HG02840 (cell line): Measurements from ENCODE around the gene FAM222A.

ENCODE experiments used
- ATAC-seq: cut with Tn5 transposase; IDR thresholded peaks from one replicate; pipeline ENCODE4 v1.9.1; 2021; ENCODE audit warnings: mild to moderate bottlenecking, moderate library complexity, moderate number of reproducible peaks; ENCODE audit not compliant: unreplicated experiment, low FRiP score

Gene FAM222A

DNA sequence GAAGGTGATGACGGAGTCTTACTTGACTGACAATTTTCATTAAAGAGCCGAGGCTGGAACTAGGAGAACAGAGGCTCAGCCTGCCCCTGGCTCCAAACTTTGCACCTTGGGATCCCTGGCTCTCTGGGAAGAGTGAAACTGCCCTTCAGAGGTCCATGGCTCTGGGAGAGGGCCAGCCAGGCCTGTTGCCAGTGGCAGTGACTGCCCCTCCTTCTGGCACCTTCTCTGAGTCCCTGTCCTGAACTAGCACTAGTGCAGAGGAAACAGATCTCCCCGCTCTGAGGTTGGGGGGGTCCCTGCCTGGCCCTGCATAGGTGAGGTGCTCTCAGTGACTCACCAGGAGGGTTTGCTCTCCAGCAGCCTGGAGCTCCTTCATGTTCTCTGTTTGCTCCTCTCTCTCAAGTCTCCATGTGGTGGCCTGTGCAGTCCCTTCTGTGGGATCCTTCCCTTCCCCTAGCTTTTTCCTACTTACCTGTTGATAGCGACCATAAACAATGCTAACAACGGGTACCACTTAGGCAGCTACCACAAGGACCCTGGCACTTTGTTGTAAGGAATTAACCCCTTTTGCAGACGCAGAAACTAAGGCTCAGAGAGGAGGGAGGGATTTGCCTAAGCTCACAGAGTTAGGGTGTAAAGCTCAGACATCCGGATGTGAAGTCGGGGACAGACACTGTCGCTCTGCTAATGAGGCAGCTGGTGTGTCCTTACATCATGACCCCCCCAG lies 22.4 kb downstream of the FAM222A start:
- ATAC-seq = no peak

DNA sequence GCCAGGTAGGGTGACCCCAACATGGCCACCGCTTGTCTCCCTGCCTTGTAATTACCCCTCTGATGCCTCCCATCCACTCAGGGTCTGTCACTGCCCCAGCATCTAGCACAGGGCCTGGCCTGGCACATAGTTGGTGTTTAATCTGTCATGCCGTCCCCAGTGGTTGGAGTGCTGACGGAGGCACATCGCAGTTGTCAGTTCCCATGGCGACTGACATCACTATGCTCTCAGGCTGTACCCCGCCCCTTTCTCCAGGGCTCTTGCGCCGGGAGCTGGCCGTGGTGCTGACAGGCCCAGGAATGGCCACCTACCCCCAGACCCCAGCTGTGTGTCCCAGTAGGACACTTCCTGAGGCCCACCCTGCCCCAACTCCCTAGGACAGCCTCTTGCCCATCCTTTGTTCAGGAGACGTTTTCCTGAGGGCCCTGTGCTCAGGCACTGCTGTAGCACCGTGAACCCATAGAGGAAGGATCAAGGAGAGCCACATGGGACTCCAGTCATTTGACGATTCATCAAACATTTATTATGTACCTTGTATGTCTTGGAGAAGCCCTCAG lies 23.0 kb downstream of the FAM222A start:
- ATAC-seq = no peak

DNA sequence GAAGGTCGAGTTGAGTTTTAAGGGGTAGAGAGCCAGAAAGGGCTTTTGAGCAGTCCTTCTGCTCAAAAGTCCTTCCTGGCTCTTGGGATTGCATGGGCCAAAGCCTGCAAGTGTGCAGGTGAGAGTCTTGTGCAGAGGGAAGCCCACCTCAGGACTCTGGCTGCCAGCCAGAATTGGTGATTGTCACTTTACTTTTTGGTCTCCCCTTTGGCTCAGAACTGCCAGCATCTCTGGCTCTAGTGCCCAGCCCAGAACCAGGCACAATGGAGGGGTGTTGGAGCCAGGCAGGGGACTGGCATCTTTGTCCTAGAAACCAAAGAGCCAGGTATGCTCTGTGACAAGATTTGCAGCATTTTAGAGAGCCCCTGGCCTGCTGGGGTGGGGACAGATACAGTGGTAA lies 23.5 kb downstream of the FAM222A start:
- ATAC-seq = no peak

DNA sequence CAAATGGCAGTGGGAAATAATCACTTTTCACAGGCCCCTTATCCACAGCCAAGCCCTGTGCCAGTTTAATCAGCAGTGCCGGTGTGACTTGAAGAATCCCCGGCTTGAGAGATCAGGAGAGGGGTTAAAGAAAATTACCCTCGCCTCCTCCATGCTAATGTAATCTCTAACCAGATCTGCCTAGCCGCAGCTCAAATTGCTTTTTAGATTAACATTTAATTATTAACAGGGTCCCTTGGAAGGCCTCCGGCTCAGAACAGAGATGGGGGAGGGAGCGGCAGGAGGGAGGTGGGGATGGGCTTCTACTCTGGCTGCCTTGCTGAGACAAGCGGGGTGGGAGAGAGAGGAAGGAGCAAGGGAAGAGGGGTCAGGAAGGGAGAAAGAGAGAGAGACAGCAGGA lies 24.0 kb downstream of the FAM222A start:
- ATAC-seq = no peak

DNA sequence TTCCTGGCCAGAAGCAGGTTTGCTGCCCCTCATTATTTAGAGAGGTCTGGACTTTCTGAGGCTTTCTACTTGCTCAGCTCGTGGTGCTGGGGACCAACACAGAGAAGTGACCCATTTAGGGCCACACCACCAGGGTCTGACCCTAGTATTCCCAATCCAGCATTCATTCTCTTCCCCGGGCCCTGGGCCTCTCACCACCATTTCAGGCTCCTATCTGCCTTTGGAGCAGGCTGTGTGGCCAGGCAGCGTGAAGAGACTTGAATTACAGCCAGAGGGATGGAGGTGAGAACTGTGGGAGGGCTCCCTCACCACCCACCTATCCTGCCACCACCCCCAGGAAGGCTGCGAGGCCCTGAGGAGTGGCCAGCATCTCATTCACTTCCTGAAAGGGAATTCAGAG lies 24.6 kb downstream of the FAM222A start:
- no peak for ATAC-seq

GRCh38 chr12:109738878-109739665 lies 25.4 kb downstream of the FAM222A start:
- no peak for ATAC-seq

DNA sequence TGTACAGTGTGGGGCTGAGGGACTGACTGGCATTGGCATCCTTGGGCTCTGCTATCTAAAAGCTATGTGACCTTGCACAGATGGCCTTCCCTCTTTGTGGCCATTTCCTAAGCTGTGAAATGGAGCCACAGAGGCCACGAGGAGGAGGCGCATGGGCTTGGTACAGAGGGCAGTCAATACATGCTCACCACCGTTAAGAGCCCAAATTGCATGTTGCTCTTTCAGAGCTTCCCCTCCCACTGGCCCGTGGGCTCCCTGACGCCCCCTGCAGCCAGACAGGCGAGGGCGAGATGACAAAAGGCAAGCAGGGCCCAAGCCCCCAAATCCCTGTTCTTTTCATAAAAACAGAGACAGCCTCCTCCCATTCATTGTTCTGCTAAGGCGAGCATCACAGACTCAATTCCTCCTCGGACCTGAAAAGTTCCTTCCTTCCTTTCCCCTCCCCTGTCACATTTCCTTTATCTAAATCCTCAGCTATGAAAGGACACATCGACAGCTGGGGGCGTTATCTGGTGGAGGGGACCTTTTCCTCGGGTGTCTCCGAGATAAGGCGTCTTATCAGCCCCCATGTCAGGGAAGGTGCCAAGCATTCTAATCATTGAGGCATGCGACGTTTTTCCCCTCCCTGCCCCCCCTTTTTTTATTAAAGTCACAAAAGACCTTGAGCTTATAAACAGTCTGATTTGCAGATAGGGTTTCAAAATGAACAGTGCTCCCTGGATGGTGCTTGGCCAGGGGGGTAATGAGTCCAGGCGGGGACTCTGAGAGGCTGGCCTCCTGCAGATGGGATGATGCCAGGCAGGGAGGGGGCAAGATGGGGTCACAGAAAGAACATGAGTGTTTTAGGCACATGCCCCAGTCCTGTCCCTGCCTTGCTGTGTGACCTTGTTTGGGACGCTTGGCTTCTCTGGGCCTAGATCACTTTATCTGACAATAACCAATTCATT lies 26.4 kb downstream of the FAM222A start:
- no peak for ATAC-seq

- no peak for ATAC-seq
Measured at GRCh38 chr12:109740694-109741245, 27.1 kb downstream of the FAM222A start.

DNA sequence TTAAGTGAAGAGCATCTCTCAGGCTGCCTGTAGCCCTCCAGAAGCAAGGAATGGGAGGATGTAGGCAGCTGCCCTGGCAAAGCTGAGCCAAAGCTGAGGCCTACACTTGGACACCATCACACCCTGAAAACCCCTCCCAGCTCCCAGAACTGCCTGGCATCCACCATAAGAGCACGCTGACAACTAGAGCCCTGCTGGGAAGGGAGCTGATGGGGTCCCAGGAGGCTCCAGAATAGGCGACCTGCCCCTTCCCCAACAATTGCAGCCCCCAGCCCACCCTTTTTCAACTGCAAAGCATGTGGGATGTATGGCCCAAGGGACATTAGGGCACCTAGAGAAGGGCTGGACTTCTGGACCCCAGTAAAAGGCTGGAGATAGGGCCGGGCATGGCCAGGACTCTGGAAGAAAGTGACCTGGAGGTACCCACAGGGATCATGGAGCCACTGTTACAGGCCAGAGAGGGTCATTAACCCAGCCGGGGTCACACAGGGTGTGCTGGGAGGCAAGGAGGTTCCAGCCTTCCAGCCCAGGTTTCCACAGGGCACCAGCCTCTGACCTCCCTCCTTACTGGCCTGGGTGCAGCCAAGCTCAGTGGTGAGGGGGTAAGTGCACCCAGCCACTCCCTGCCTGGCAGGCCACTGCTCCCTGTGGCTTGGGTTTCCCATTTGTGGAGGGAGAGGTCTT lies 27.8 kb downstream of the FAM222A start:
- no peak for ATAC-seq

GRCh38 chr12:109741970-109742703 lies 28.5 kb downstream of the FAM222A start:
- no peak for ATAC-seq

DNA sequence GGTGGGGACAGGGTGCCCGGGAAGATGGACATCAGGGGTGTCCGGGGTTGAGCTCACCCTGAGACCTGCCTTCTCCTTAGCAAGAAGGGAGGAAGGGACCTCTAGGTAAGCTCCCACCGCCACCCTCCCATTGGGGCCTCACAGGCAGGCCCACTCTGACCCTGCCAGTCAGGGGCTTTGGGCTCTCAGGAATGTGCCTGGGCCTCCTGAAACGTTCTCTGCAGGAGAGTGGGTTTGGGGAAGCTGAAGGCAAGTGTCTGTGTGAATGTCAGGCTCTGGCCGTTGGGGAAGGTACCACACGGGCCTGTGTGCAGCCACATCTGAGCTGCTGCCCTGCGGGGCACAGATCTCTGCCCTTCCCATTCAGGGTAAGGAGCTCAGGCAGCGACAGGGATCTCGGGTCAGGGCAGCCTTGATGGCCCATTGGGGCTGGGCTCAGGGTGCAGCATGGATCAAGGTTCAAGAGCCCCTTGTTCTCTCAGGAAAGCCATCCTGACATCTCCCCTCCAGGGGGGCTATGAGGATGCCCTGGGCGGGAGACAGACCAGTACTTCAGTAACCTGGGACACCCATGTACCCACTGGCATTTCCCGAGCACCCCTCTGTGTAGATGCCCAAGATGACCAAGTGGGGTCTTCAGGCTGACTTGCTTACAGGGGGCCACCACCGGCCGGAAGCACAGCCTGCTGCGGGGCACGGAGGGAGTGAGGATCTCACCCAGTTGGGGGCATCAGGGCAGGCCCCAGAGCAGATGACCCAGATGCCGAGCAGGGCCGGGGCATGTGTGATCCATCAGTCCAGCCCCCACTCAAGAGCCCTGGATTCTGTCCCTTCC lies 29.7 kb downstream of the FAM222A start:
- ATAC-seq = no peak

DNA sequence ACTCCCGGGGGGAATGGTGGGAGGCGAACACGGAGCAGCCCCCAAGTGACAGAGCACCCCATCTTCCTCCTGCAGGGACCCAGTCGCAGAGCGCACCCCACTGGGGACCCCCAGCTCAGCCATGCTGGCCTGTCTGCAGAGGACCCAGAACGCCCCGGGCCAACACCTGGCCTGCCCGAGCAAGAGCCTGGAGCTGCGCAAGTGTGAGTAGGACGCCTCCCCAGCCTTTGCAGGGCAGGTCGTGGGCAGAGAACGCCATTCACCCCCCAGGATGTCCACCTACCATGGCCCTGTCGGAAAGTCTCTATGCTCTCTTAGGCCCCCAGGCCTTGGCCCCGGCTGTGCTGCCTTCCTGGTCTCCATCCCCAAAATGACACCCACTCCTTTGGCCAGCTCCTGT lies 30.4 kb downstream of the FAM222A start:
- ATAC-seq = no peak

DNA sequence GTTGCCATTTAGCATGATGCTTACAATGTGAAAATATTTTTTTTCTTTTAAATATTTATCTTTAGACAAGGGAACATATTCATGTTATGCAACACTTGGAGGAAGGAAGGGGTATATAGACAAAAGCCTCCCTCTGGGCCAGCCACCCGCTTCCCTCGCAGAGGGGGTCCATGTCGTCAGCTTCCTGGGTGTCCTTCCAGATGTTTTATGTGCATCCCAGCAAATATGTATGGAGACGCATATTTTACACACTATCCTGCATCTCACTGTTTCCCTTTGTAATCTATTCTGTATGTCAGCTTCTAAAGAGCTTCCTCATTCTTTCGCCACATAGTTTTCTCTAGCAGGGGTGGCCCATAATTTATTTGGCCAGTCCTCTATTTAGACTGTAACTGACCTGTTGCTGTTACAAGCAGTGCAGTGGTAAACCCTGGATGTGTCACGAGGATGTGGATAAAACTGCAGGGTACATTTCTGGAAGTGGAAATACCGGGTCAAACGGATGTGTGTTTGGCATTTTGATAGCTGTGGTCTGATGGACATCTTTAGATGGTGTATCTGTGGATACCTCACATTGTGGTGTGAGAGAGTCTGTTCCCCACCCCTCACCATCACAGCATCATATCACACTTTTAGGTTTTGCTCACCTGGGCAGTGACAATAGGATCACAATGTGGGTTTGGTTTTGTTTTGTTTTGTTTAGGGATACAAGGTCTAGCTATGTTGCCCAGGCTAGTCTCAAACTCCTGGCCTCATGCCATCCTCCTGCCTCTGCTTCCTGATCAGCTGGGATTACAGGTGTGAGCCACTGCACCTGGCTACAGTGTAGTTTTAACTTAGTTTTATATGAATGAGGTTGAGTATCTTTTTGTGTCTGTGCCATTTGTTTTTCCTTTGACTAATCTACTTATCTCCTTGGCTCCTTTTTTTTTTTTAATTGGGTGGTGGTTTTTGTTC lies 31.6 kb downstream of the FAM222A start:
- no peak for ATAC-seq

DNA sequence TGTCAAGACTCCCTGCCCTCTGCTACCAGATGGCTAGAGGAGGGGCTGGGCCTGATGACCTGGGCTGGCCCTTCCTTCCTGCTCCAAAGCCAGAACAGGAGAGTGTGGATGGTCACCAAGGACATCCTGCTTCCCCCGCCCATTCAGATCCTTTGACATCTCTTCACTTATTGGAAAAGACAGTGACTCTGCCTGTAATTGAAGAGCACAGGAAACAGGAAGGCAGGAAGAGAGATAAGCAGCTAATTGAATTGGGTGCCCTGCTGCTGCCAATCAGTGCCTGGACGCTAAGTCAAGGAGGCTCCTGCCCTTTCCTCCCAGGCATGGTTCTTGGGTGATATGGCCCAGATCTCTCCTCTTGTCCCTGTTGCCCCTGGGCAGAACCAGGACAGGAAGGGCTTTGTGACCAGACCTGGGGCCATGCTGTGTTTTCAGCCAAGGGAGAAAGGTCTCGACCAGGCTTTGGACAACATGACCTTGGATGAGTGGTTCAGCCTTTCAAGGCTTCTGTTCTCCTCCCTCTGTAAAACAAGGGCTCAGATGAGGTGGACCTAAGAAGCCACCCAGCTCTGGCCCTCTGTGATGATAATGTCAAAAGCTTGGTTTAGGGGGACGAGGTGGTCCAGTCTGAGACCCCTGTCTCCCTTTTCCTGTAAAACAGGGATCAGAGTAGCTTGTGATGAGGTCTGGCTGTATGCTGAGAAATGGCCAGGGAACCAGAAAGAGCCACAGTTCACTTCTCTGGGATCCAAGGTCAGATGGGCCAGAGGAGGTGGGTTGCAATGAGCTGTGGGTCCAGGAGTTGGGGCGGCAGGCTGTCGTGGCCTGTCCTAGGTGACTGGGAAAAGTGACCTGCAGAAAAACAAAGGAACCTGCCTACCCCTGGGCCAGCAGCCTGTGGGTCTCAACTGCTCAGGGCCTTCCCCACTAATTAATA lies 38.8 kb downstream of the FAM222A start:
- ATAC-seq = no peak

GRCh38 chr12:109753054-109753401 lies 39.4 kb downstream of the FAM222A start:
- no peak for ATAC-seq

- ATAC-seq = no peak
Measured at GRCh38 chr12:109753959-109754358, 40.3 kb downstream of the FAM222A start.
